GM21723 (cell line): ENCODE measurements around the gene APPBP2.
A peak's percentile ranks its signal among the peaks of the same experiment; 100 is the strongest.
"Not testable (repeated sequence)": the region's sequence is repeated elsewhere in the genome, so short reads cannot be mapped to it uniquely, and the experiment has no call there.

ENCODE experiments used
- ATAC-seq: cut with Tn5 transposase; IDR thresholded peaks from one replicate; pipeline ENCODE4 v1.9.1; 2021; ENCODE audit warnings: mild to moderate bottlenecking, moderate library complexity; ENCODE audit not compliant: unreplicated experiment

The APPBP2 gene

GRCh38 chr17:60439501-60439900 is 86.5 kb downstream of the APPBP2 start:
- ATAC-seq, result no peak

GRCh38 chr17:60436676-60437075 is 89.4 kb downstream of the APPBP2 start:
- no peak for ATAC-seq

GRCh38 chr17:60435244-60436167 is 90.5 kb downstream of the APPBP2 start:
- no peak for ATAC-seq

- ATAC-seq, result not testable (repeated sequence)
Measured at GRCh38 chr17:60433021-60433997, 92.7 kb downstream of the APPBP2 start.

GRCh38 chr17:60430561-60430960 is 95.5 kb downstream of the APPBP2 start:
- not testable (repeated sequence) for ATAC-seq

- not testable (repeated sequence) for ATAC-seq
Measured at GRCh38 chr17:60428491-60428890, 97.6 kb downstream of the APPBP2 start.

GRCh38 chr17:60426596-60426995 is 99.4 kb downstream of the APPBP2 start:
- ATAC-seq, result no peak

GRCh38 chr17:60425626-60426025 is 100.4 kb downstream of the APPBP2 start:
- no peak for ATAC-seq

- ATAC-seq, result no peak
Measured at GRCh38 chr17:60423865-60424264, 102.2 kb downstream of the APPBP2 start.

- no peak for ATAC-seq
Measured at GRCh38 chr17:60422162-60422665, 103.8 kb downstream of the APPBP2 start, which contains the start of gene CHCT1. Gene CHCT1, plus strand, starts transcription at chr17:60422489. Its CDS starts 104 bp downstream, at chr17:60422593.

- peak; percentile 94 for ATAC-seq
Measured at GRCh38 chr17:60421273-60422161, 104.5 kb downstream of the APPBP2 start.

GRCh38 chr17:60419875-60420274 is 106.2 kb downstream of the APPBP2 start:
- ATAC-seq, result not testable (repeated sequence)

- ATAC-seq, result not testable (repeated sequence)
Measured at GRCh38 chr17:60419003-60419402, 107.0 kb downstream of the APPBP2 start.

GRCh38 chr17:60416368-60416925 is 109.6 kb downstream of the APPBP2 start:
- no peak for ATAC-seq

GRCh38 chr17:60415146-60415545 is 110.9 kb downstream of the APPBP2 start:
- ATAC-seq, result no peak

GRCh38 chr17:60412701-60413100 is 113.3 kb downstream of the APPBP2 start:
- no peak for ATAC-seq

GRCh38 chr17:60410001-60410400 is 116.0 kb downstream of the APPBP2 start:
- ATAC-seq, result no peak

GRCh38 chr17:60406887-60407286 is 119.2 kb downstream of the APPBP2 start:
- ATAC-seq, result no peak

- no peak for ATAC-seq
Measured at GRCh38 chr17:60403962-60404361, 122.1 kb downstream of the APPBP2 start.

GRCh38 chr17:60403523-60403810 is 122.6 kb downstream of the APPBP2 start:
- no peak for ATAC-seq
